HG03442 (cell line): ENCODE results near the gene LYZL1.
"Not testable (repeated sequence)": the region's sequence is repeated elsewhere in the genome, so short reads cannot be mapped to it uniquely, and the experiment has no call there.

Experiments
- ATAC-seq: cut with Tn5 transposase; IDR thresholded peaks from one replicate; pipeline ENCODE4 v1.9.1; 2021; ENCODE audit warnings: mild to moderate bottlenecking, moderate library complexity; ENCODE audit not compliant: unreplicated experiment

Gene LYZL1

DNA sequence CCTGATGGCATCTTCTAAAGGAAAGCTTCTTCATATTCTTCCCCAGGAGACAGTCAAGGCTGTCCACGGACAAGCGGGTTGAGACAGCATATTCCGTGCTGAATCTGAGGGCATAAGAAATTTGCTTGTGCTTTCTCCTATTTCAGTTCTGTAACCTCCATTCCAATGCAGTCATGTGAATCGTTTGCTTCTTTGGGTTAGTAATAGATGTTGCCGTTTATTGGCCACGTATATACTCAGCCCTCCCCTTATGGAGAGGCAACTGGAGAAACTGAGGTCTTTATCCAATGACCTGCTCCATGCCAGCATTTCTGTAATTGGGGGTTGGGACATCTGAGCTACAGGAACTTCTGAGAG lies 38.9 kb downstream of the LYZL1 start:
- no peak for ATAC-seq

GRCh38 chr10:29328983-29329382 lies 40.1 kb downstream of the LYZL1 start:
- ATAC-seq = no peak

- ATAC-seq = no peak
Observed at GRCh38 chr10:29329420-29329819, 40.5 kb downstream of the LYZL1 start.

DNA sequence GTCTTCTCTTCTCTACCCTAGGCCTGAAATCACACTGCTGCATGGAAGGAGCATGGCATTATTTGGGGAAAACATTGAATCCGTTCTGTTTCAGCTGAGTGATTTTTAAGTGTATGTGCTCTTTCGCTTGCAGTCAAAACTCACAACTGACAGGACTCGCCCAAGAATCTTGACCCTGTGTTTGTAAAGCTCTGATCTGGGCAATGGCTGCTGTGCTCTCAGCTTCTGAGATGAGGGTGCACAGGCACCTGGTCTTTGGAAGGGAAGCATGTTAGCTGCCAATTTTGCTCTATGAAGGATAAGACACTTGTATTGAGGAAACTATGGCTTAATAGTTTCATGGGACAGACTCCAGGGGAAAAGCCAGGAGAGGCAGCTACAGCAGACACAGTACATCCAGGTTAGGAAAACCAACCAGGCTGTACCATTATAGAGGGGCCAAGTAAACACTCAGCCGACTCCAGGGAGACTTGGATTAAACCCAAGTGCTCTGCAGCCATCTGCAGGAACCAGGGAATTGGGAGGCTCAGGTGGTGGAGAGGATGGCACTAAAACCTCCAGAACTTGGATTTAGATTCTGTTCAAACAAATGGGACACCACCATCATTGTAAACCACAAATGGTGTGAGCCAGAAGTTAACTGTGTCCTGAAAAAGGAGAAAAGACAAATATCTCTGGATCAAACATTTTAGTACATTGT lies 43.3 kb downstream of the LYZL1 start:
- ATAC-seq = no peak

- no peak for ATAC-seq
Observed at GRCh38 chr10:29332761-29333148, 43.9 kb downstream of the LYZL1 start.

DNA sequence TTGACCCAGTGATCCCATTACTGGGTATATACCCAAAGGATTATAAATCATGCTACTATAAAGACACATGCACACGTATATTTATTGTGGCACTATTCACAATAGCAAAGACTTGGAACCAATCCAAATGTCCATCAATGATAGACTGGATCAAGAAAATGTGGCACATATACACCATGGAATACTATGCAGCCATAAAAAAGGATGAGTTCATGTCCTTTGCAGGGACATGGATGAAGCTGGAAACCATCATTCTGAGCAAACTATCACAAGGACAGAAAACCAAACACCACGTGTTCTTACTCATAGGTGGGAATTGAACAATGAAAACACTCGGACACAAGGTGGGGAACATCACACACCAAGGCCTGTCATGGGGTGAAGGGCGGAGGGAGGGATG lies 48.7 kb downstream of the LYZL1 start:
- ATAC-seq = not testable (repeated sequence)

GRCh38 chr10:29343607-29344038 lies 54.8 kb downstream of the LYZL1 start:
- ATAC-seq = no peak

DNA sequence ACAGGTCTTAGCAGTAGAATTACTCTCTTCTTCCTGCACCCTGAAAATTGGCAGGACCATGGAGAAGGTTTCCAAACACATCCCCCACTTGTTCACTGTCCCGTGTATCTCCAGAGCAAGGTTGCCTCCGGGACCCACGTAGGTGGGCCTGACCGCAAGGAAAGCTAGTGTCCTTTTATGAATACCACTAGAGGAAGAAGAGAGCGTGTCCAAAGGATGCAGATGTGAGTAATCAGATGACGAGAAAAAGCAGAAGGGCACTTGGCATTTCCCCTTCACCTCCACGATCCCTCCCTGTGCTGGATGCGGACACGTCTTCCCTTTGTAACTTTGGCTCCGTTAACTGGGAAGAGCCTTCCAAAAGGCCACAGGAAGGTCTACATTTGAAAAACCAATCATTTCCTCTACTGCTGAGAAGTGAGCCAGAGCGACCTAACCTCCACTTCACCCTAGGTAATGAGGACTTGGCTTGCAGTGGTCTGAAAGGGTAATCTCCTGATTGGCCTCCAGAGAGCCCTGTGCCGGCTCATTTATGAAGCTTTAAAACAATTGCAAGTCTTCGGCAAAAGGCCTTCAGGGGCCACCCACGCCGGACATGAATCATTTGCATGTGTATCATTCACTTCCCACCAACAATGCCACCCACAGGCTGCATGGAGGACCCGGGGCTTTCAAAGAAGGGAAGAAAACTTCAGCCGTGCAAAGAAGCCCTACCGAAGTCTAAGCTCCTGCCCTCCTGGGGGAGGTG lies 55.4 kb downstream of the LYZL1 start:
- ATAC-seq = no peak

DNA sequence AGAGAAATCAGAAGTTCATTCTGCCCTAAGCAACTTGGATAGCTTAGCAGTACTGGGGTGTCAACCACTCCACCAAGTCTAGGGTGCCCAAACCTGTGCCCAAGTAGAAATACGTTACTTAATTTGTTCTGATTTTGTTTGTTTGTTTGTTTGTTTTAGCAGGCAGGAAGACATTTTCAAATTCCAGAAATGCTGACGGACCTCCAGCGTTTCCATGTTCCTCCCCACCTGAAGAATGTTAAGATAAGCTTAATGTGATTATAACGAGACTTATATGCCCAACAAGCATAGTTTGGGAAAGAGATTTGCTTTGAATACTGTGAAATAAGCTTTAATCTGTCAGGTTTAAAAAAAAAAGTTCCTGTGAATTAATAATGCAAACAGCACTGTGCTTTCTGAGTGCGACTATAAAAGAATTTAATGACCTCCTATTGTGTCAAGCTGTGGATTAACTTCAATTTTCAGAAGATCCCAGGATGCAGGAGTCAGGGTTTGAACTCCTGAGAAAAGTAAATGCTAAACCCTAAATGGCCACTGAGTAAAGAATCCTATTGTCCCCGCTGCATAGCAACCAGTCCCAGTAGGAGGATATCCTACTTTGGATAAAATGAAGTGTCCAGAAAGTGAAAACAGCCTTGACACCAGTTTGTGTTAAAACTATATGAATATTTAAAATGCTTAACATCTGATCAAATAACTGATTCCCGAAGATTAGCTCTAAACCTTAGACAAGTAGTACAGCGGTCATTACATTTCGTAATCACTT lies 56.5 kb downstream of the LYZL1 start:
- ATAC-seq = no peak

DNA sequence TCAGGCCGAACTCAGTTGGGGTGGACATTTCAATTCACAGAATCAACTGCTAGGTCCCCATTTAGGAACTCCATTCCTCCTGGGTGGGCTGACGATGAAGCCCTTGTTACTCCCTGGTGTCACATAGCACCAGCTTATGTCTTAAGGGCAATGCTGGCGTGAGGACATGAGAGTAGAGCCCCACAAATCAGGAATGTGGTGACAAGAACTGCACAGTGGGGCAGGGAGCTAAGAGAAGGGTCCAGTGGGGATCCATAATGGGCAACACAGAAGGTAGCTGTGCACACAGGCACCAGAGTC lies 57.0 kb downstream of the LYZL1 start:
- ATAC-seq = no peak

DNA sequence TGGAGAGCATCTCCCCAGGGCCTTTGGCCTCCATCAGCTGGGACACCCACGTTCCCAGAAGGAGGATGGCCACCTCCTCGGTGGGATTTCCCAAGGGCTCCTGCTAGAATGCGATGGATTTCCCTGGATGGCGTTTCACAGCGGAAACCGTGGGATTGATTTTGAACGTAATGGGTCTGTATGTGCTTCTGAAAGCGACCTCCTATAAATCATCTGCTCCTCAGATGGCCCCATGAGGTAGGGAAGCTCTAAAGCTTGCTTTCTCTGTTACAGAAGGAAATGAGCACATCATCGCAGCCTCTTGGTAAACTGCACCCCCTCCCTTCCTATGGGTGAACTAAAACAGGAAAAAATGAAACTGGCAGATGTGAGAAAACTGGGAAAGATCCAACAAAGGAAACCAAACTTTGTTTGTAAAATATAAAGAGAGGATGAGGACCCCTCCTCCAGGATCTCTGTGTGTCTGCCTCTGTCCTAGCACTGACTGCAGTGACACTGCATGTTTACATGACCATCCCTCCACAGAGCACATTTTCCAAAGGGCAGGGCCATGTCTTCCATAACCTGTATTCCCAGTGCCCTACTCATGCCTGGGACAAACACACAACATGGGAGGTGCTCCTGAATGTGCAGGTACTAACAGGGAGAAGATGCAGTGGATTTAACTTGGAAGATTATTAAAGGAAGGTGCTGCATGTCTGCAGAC lies 57.6 kb downstream of the LYZL1 start:
- no peak for ATAC-seq

GRCh38 chr10:29348836-29349235 lies 60.0 kb downstream of the LYZL1 start:
- ATAC-seq = no peak

DNA sequence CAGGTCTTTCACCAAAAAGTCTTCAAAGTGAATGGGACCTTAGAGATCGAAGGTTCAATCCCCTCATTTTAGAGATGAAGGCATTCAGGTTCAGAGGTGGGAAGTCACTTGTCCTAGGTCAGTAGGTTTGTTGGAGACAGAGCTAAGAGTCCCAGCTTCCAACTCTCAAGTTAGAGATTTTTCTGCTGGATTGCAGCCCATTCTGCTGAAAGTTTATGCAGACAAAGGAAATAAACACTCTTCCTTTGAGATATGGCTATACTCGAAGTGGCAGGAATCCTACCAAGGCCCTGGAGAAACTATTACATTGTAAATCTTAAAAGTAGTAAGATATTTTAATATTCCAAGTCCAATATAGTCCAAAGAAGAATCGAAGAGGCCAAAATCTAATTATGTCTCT lies 64.4 kb downstream of the LYZL1 start:
- ATAC-seq = no peak

DNA sequence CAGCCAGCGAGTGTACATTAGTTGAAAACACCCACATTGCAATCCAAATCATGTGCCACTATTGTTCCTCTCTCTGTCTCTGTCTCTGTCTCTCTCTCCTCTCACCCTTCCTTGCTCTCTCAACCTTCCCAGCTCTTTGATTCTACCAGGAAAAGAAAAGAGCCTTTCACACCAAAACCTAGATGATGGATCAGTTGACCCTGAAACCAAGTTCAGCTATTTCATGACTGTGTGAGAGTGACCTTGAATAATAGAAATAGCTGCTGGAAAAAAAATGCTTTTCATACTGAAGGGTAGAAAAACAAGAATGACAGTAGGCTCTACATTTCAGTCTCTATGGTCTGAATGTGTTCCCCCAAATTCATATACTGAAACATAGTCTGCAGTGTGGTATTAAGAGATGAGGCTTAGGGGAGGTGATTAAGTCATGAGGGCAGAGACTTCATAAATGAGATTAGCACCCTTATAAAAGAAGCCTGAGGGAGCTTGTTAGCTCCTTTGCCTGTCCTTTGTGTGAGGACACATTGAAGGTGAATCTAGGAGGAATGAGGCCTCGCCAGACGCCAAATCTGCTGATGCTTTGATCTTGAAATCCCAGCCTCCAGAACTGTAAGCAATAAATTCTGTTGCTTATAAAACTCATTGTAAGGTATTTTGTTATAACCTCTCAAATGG lies 65.2 kb downstream of the LYZL1 start:
- no peak for ATAC-seq

GRCh38 chr10:29355411-29355991 lies 66.6 kb downstream of the LYZL1 start:
- no peak for ATAC-seq

GRCh38 chr10:29356931-29357330 lies 68.1 kb downstream of the LYZL1 start:
- no peak for ATAC-seq

DNA sequence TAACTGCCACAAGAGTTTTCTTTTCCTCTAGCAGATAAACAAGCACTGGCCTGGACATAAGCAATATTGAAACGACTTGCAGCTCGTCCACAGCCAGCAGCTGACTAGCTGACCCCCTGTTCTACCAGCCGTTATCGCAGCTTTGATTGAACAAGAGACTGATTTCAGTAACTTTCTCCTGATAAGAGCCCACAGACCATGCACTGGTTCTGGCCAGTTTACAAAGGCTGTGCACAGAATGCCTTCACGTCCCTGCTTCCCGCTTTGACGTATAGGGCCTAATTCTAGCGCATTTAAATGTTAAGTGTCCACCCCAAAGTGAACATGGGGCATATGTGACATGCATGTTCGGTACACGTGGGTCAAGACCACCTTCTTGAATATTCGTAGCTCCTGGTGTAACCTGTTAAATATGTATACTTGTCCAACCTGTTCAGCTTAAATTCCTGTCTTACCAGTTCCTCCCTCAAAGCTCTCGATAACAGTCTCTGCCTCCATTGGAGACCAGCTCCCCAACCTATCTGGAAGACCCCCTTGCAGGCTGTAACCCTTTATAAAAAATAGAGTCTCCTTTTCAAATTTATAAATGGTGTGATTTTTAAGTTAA lies 69.2 kb downstream of the LYZL1 start:
- ATAC-seq = no peak

DNA sequence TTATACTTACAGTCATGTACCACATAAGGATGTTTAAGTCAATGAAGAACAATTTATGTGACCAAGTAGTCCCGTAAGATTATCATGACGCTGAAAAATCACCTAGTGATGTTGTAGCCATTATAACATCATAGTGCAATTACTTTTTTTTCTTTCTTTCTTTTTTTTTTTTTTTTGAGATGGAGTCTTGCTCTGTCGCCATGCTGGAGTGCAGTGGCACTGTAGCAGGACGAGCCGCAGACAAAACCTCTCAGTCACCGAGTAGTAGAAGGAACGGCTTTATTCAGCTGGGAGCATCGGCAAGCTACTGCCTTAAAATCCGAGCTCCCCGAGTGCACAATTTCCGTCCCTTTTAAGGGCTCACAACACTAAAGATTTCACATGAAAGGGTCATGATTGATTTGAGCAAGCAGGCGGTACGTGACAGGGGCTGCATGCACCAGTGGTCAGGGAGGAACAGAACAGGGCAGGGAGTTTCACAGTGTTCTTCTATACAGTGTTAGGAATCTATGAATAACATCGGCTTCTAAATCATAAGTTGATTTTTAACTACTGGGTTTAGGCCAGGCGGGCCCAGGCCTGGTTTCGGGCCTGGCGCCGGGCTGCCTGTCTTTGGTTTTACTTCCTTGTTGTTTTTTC lies 71.5 kb downstream of the LYZL1 start:
- not testable (repeated sequence) for ATAC-seq
